ENCODE results near the gene CHRDL1.

The CHRDL1 gene

GRCh38 chrX:110794601-110795000 is 1.0 kb downstream of the CHRDL1 start:
- no peaks in the 10 kb centered on the region for H3K36me3 ChIP-seq (ENCODE audit: control insufficient read depth, insufficient read depth, low read length)
- no peak overlapping the region for H3K27ac ChIP-seq (ENCODE audit: low read depth, low read length)
- H3K27me3 ChIP-seq (ENCODE audit: control insufficient read depth, insufficient read depth, low read length), result peaks cover 62% of the 10 kb centered on the region
- no peaks in the 10 kb centered on the region for H3K9me3 ChIP-seq (ENCODE audit: control insufficient read depth, insufficient read depth, low read depth, low read length)
- H3K4me1 ChIP-seq (ENCODE audit: control insufficient read depth, insufficient read depth, low read length), result peaks cover 3% of the 10 kb centered on the region; the same call in 1 of the 2 replicates
- H3K4me3 ChIP-seq (ENCODE audit: low read depth, low read length), result no peak overlapping the region
- H3K9ac ChIP-seq (ENCODE audit: low read length), result no peak overlapping the region

- H3K4me1 ChIP-seq (ENCODE audit: control insufficient read depth, insufficient read depth, low read length), result peaks cover 3% of the 10 kb centered on the region; the same call in 1 of the 2 replicates
- no peak overlapping the region for H3K4me3 ChIP-seq (ENCODE audit: low read depth, low read length)
- no peaks in the 10 kb centered on the region for H3K9me3 ChIP-seq (ENCODE audit: control insufficient read depth, insufficient read depth, low read depth, low read length)
- peaks cover 49% of the 10 kb centered on the region for H3K27me3 ChIP-seq (ENCODE audit: control insufficient read depth, insufficient read depth, low read length)
- no peak overlapping the region for H3K27ac ChIP-seq (ENCODE audit: low read depth, low read length)
- no peak overlapping the region for H3K9ac ChIP-seq (ENCODE audit: low read length)
- H3K36me3 ChIP-seq (ENCODE audit: control insufficient read depth, insufficient read depth, low read length), result no peaks in the 10 kb centered on the region
Observed at GRCh38 chrX:110791071-110791470, 4.5 kb downstream of the CHRDL1 start.

- Histone ChIP-seq H3K9me3 (ENCODE audit: control insufficient read depth, insufficient read depth, low read depth, low read length) (no peaks in the 10 kb centered on the region), H3K27me3 (ENCODE audit: control insufficient read depth, insufficient read depth, low read length) (peaks cover 21% of the 10 kb centered on the region; the same call in 1 of the 2 replicates), H3K4me1 (ENCODE audit: control insufficient read depth, insufficient read depth, low read length) (no peaks in the 10 kb centered on the region), H3K9ac (ENCODE audit: low read length) (no peak overlapping the region), H3K27ac (ENCODE audit: low read depth, low read length) (no peak overlapping the region), H3K36me3 (ENCODE audit: control insufficient read depth, insufficient read depth, low read length) (no peaks in the 10 kb centered on the region), H3K4me3 (ENCODE audit: low read depth, low read length) (no peak overlapping the region)
Observed at GRCh38 chrX:110786486-110786885, 9.1 kb downstream of the CHRDL1 start.

- Histone ChIP-seq H3K27ac (ENCODE audit: low read depth, low read length) (no peak overlapping the region), H3K9me3 (ENCODE audit: control insufficient read depth, insufficient read depth, low read depth, low read length) (peaks cover 6% of the 10 kb centered on the region), H3K27me3 (ENCODE audit: control insufficient read depth, insufficient read depth, low read length) (no peaks in the 10 kb centered on the region; the same call in 1 of the 2 replicates), H3K4me1 (ENCODE audit: control insufficient read depth, insufficient read depth, low read length) (no peaks in the 10 kb centered on the region), H3K36me3 (ENCODE audit: control insufficient read depth, insufficient read depth, low read length) (no peaks in the 10 kb centered on the region), H3K9ac (ENCODE audit: low read length) (no peak overlapping the region), H3K4me3 (ENCODE audit: low read depth, low read length) (no peak overlapping the region)
Observed at GRCh38 chrX:110759785-110760184, 35.8 kb downstream of the CHRDL1 start.

- no peaks in the 10 kb centered on the region; the same call in 1 of the 2 replicates for H3K9me3 ChIP-seq (ENCODE audit: control insufficient read depth, insufficient read depth, low read depth, low read length)
- H3K4me3 ChIP-seq (ENCODE audit: low read depth, low read length), result no peak overlapping the region
- no peaks in the 10 kb centered on the region for H3K36me3 ChIP-seq (ENCODE audit: control insufficient read depth, insufficient read depth, low read length)
- H3K27ac ChIP-seq (ENCODE audit: low read depth, low read length), result no peak overlapping the region
- no peak overlapping the region for H3K9ac ChIP-seq (ENCODE audit: low read length)
- H3K27me3 ChIP-seq (ENCODE audit: control insufficient read depth, insufficient read depth, low read length), result no peaks in the 10 kb centered on the region; the same call in 1 of the 2 replicates
- no peaks in the 10 kb centered on the region for H3K4me1 ChIP-seq (ENCODE audit: control insufficient read depth, insufficient read depth, low read length)
Observed at GRCh38 chrX:110758781-110759422, 36.7 kb downstream of the CHRDL1 start.

- no peak overlapping the region for H3K9ac ChIP-seq (ENCODE audit: low read length)
- no peak overlapping the region for H3K4me3 ChIP-seq (ENCODE audit: low read depth, low read length)
- H3K9me3 ChIP-seq (ENCODE audit: control insufficient read depth, insufficient read depth, low read depth, low read length), result no peaks in the 10 kb centered on the region
- no peaks in the 10 kb centered on the region for H3K36me3 ChIP-seq (ENCODE audit: control insufficient read depth, insufficient read depth, low read length)
- peaks cover 3% of the 10 kb centered on the region; the same call in 1 of the 2 replicates for H3K4me1 ChIP-seq (ENCODE audit: control insufficient read depth, insufficient read depth, low read length)
- no peaks in the 10 kb centered on the region; the same call in 1 of the 2 replicates for H3K27me3 ChIP-seq (ENCODE audit: control insufficient read depth, insufficient read depth, low read length)
- no peak overlapping the region for H3K27ac ChIP-seq (ENCODE audit: low read depth, low read length)
Observed at GRCh38 chrX:110755611-110756010, 40.0 kb downstream of the CHRDL1 start.

- H3K36me3 ChIP-seq (ENCODE audit: control insufficient read depth, insufficient read depth, low read length), result no peaks in the 10 kb centered on the region
- no peak overlapping the region for H3K27ac ChIP-seq (ENCODE audit: low read depth, low read length)
- no peak overlapping the region for H3K9ac ChIP-seq (ENCODE audit: low read length)
- H3K27me3 ChIP-seq (ENCODE audit: control insufficient read depth, insufficient read depth, low read length), result no peaks in the 10 kb centered on the region; the same call in 1 of the 2 replicates
- H3K4me3 ChIP-seq (ENCODE audit: low read depth, low read length), result no peak overlapping the region
- peaks cover 8% of the 10 kb centered on the region; the same call in 1 of the 2 replicates for H3K4me1 ChIP-seq (ENCODE audit: control insufficient read depth, insufficient read depth, low read length)
- no peaks in the 10 kb centered on the region for H3K9me3 ChIP-seq (ENCODE audit: control insufficient read depth, insufficient read depth, low read depth, low read length)
Observed at GRCh38 chrX:110755061-110755460, 40.6 kb downstream of the CHRDL1 start.

GRCh38 chrX:110750526-110751189 is 45.0 kb downstream of the CHRDL1 start:
- Histone ChIP-seq H3K9me3 (ENCODE audit: control insufficient read depth, insufficient read depth, low read depth, low read length) (no peaks in the 10 kb centered on the region), H3K4me1 (ENCODE audit: control insufficient read depth, insufficient read depth, low read length) (peaks cover 12% of the 10 kb centered on the region; the same call in 1 of the 2 replicates), H3K36me3 (ENCODE audit: control insufficient read depth, insufficient read depth, low read length) (no peaks in the 10 kb centered on the region), H3K27me3 (ENCODE audit: control insufficient read depth, insufficient read depth, low read length) (no peaks in the 10 kb centered on the region; the same call in 1 of the 2 replicates), H3K9ac (ENCODE audit: low read length) (no peak overlapping the region), H3K4me3 (ENCODE audit: low read depth, low read length) (no peak overlapping the region), H3K27ac (ENCODE audit: low read depth, low read length) (no peak overlapping the region)

- H3K9me3 ChIP-seq (ENCODE audit: control insufficient read depth, insufficient read depth, low read depth, low read length), result no peaks in the 10 kb centered on the region
- H3K36me3 ChIP-seq (ENCODE audit: control insufficient read depth, insufficient read depth, low read length), result no peaks in the 10 kb centered on the region
- no peak overlapping the region for H3K4me3 ChIP-seq (ENCODE audit: low read depth, low read length)
- H3K27me3 ChIP-seq (ENCODE audit: control insufficient read depth, insufficient read depth, low read length), result no peaks in the 10 kb centered on the region; the same call in 1 of the 2 replicates
- no peak overlapping the region for H3K27ac ChIP-seq (ENCODE audit: low read depth, low read length)
- no peak overlapping the region for H3K9ac ChIP-seq (ENCODE audit: low read length)
- H3K4me1 ChIP-seq (ENCODE audit: control insufficient read depth, insufficient read depth, low read length), result peaks cover 19% of the 10 kb centered on the region; the same call in 1 of the 2 replicates
Observed at GRCh38 chrX:110748256-110748806, 47.3 kb downstream of the CHRDL1 start.

GRCh38 chrX:110746014-110746413 is 49.6 kb downstream of the CHRDL1 start:
- no peak overlapping the region for H3K27ac ChIP-seq (ENCODE audit: low read depth, low read length)
- no peaks in the 10 kb centered on the region for H3K9me3 ChIP-seq (ENCODE audit: control insufficient read depth, insufficient read depth, low read depth, low read length)
- peaks cover 29% of the 10 kb centered on the region; the same call in 1 of the 2 replicates for H3K4me1 ChIP-seq (ENCODE audit: control insufficient read depth, insufficient read depth, low read length)
- no peak overlapping the region for H3K4me3 ChIP-seq (ENCODE audit: low read depth, low read length)
- no peak overlapping the region for H3K9ac ChIP-seq (ENCODE audit: low read length)
- H3K27me3 ChIP-seq (ENCODE audit: control insufficient read depth, insufficient read depth, low read length), result no peaks in the 10 kb centered on the region; the same call in 1 of the 2 replicates
- H3K36me3 ChIP-seq (ENCODE audit: control insufficient read depth, insufficient read depth, low read length), result no peaks in the 10 kb centered on the region

GRCh38 chrX:110745288-110745687 is 50.3 kb downstream of the CHRDL1 start:
- peaks cover 22% of the 10 kb centered on the region; the same call in 1 of the 2 replicates for H3K4me1 ChIP-seq (ENCODE audit: control insufficient read depth, insufficient read depth, low read length)
- no peaks in the 10 kb centered on the region for H3K36me3 ChIP-seq (ENCODE audit: control insufficient read depth, insufficient read depth, low read length)
- no peaks in the 10 kb centered on the region for H3K9me3 ChIP-seq (ENCODE audit: control insufficient read depth, insufficient read depth, low read depth, low read length)
- H3K9ac ChIP-seq (ENCODE audit: low read length), result no peak overlapping the region
- no peak overlapping the region for H3K4me3 ChIP-seq (ENCODE audit: low read depth, low read length)
- H3K27me3 ChIP-seq (ENCODE audit: control insufficient read depth, insufficient read depth, low read length), result no peaks in the 10 kb centered on the region; the same call in 1 of the 2 replicates
- no peak overlapping the region for H3K27ac ChIP-seq (ENCODE audit: low read depth, low read length)

All from HUES6 (cell line).